Raji (cell line): ENCODE results near the gene GAMT.

Source experiments
- POLR2A ChIP-seq: IDR thresholded peaks from 2 replicates; pipeline ENCODE4 v1.6.1; 2011; ENCODE audit warnings: low read depth, low read length, control low read depth; ENCODE audit not compliant: insufficient read depth

The GAMT gene

GRCh38 chr19:1360126-1360817, 41.1 kb downstream of the GAMT start:
- TF ChIP-seq POLR2A: no peak

DNA sequence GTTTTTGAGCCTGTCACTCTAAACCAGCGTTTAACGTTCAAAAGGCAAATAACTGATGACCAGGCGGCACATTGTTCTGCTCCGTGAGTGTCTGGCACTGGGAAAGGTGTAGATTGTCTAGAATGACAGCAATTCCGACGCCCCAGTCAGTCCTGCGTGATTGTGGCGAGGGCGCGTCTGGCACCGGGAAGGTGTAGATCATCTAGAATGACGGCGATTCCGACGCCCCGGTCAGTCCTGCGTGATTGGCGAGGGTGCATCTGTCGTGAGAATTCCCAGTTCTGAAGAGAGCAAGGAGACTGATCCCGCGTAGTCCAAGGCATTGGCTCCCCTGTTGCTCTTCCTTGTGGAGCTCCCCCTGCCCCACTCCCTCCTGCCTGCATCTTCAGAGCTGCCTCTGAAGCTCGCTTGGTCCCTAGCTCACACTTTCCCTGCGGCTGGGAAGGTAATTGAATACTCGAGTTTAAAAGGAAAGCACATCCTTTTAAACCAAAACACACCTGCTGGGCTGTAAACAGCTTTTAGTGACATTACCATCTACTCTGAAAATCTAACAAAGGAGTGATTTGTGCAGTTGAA, 43.7 kb downstream of the GAMT start:
- no peak for TF ChIP-seq POLR2A

- TF ChIP-seq POLR2A: no peak
These were observed 44.9 kb downstream of the GAMT start for GRCh38 chr19:1356508-1356865.

GRCh38 chr19:1355568-1356507, 45.5 kb downstream of the GAMT start:
- no peak for TF ChIP-seq POLR2A

GRCh38 chr19:1354970-1355567, 46.3 kb downstream of the GAMT start:
- peak; percentile 52; the same call in 1 of the 2 replicates for TF ChIP-seq POLR2A

DNA sequence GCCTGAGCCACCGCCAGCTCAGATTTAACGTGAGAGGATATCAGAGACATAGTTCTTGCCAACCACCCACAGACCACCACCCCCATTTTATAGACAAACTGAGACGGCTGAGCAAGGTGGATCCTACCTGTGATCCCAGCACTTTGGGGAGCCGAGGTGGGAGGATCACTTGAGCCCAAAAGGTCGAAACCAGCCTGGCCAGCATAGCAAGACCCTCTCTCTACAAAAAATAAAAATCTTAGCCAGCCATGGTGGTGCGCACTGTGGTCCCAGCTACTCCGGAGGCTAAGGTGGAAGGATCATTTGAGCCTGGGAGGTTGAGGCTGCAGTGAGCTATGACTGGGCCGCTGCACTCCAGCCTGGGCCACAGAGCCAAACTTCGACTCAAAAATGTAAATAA, 48.2 kb downstream of the GAMT start:
- no peak for TF ChIP-seq POLR2A

GRCh38 chr19:1351381-1351851, 49.9 kb downstream of the GAMT start:
- no peak for TF ChIP-seq POLR2A

GRCh38 chr19:1350867-1351266, 50.5 kb downstream of the GAMT start:
- no peak for TF ChIP-seq POLR2A

- no peak for TF ChIP-seq POLR2A
These were observed 52.1 kb downstream of the GAMT start for GRCh38 chr19:1349211-1349610.
